Mesenteric fat pad (tissue), 1 donor: ENCODE results near the gene PLGRKT. TPM values are rescaled to one million over a fixed set of nuclear protein-coding genes. Genes with fewer than 3 reads are reported as not detected.
"Not testable (repeated sequence)": the region's sequence is repeated elsewhere in the genome, so short reads cannot be mapped to it uniquely, and the experiment has no call there.

Experiments used
- DNase-seq: peaks from one replicate; pipeline ENCODE4 v3.0.0-alpha.2; 2020; ENCODE audit warnings: low spot score
- long read RNA-seq: library from polyadenylated mRNA; unstranded; transcript quantifications from one replicate; pipeline ENCODE4 v2.0.0, GENCODE V29; 2020
- total RNA-seq: library from RNA; stranded (reverse); fragmentation: NEBNext Ultra II Directional; extraction: Animal tissue kit (Norgen Biotek cat#: 25700); gene quantifications from one replicate; pipeline ENCODE4 v1.2.1, GENCODE V29; 2021
- donor health status: DM: yes; HTN: yes; CAD: no.

The PLGRKT gene, protein sequence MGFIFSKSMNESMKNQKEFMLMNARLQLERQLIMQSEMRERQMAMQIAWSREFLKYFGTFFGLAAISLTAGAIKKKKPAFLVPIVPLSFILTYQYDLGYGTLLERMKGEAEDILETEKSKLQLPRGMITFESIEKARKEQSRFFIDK
- 19.5 TPM for total RNA-seq
- long read RNA-seq, transcript PLGRKT-201 (6 exons, 932 nt) = major isoform, 18 of 25 reads
- long read RNA-seq, partial matches to known transcripts = 0 of 25 reads
- long read RNA-seq, other reads (novel, unspliced or antisense) = 7 of 25 reads

DNA sequence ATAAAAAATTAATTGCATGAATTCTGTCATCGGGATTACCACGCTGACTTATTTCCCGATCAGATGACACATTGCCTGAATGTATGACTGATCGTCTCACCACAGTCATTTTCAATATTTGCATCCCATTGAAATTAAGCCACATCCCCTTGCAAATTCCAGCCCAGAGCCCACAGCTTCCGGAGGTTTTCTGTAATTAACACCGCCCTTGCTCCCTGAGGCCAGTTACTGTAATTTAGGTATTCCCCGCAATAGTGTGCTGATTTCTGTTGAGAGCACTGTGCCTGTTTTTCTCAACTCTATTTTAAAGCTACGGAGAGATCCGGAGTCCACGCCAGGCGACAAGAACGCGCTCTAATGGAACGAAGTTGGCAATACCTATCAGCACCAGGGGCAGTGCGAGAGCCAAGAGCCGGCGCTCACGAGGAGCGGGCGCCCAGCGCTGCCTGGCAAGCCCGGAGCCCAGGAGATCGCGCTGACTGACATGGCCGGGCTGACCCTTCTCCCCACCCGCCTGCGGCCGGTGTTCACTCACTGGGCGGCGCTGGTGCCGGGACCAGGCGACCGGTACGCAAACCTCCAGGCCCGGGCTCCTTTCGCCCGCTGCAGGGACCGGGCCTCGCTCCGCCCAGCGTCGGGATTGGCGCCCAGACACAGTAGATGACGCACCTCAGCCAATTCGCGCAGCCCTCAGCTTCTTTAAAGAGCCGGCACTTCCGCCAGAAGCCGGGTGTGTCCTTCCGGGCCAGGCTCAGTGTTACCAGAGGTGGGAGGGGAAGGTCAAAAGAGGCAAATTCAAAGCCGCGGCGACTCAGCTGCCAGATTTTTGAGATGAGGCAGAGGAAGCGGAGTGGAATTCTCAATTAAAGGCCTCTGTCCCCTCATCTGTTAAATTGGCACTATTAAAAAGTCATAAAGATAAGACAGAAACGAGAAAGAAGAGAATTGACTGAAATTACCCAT, at the start of gene PLGRKT:
Gene PLGRKT, minus strand, starts transcription at position 672 of the 963 bp plus-strand sequence. CDS start 5,948 bp downstream, outside the sequence.
- DNase-seq = peak; percentile 98

DNA sequence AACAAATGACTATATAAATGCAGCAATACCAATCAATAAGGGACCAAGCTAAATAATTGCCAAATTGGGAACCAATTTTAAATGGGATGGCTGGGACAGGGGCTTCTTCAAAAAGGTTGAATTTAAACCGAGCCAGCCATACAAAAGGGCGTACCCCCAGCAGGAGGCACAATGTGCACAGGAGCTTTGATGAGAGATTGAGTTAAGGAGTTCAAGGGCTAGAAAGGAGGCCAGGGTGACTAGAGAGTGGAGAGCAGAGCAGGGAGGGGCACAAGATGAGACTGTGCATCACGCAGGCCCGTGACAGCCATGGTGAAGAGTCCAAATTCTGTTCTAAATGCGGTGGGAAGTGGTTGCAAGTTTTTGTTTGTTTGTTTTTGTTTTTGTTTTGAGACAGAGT, 49.3 kb upstream of the PLGRKT start:
- DNase-seq = no peak

- no peak for DNase-seq
Observed at GRCh38 chr9:5485378-5486085, 47.8 kb upstream of the PLGRKT start.

DNA sequence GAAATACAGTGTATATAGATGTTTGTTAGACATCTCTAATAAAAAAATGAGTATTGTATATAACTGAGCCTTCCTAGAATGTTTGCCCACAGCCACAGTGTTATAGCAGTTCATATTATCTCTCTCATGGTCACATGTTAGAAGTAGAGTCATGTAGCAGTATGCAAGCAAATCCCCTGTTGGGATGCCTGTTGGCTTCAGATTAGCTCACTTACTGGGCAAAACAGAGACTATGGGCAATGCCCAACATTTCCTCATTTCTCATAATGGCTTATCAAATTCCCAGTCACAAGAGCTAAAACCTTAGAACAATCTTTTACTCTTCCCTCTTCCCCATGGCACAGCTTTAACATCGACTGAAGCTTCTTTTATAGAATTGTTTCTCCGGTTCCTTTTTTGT, 45.6 kb upstream of the PLGRKT start:
- DNase-seq = no peak

DNA sequence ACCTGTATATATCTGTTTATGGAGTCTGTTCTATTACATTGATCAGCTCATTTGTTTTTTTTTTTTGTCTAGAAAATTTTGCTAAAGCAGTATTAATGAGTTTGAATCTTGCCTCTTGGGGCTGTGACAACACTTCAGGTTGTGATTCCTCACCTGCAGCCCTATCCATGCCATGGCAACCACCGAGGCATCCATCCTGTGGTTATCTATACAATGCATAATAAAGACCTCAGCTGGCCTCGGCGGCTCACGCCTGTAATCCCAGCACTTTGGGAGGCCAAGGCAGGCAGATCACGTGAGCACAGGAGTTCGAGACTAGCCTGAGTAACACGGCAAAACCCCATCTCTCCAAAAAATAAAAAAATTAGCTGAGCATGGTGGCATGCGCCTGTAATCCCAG, 44.5 kb upstream of the PLGRKT start:
- no peak for DNase-seq

DNA sequence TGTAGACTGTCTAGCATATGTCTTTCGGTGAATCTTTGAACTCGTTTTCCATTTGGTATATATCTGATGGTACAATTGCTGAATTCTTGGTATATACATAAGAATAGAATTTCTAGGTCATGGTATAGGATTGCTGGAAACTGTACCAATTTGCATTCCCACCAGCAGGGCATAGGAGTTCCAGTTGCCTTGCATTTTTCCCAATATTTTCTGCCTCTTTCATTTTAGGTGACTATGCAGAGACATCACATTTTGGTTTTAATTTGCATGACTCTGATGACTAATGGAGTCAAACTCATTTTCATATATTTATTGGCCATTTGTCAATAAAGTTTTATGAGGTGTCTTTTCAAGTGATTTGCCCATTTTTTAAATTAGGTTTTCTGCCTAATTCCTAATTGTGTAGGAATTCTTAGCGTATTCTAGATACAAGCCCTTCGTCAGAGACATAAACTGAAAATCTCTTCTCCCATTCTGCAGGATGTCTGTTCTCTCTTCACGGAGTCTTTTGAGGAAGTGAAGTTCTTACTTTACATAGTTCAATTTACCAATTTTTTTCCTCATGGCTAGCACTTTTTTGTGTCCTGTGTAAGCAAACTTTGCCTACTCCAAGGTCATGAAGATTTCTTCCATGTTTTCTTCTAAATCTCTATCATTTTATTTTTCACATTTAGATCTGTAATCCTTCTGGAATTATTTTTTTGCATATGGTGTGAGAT, 43.8 kb upstream of the PLGRKT start:
- DNase-seq = no peak

GRCh38 chr9:5480919-5481318, 43.2 kb upstream of the PLGRKT start:
- DNase-seq = no peak

DNA sequence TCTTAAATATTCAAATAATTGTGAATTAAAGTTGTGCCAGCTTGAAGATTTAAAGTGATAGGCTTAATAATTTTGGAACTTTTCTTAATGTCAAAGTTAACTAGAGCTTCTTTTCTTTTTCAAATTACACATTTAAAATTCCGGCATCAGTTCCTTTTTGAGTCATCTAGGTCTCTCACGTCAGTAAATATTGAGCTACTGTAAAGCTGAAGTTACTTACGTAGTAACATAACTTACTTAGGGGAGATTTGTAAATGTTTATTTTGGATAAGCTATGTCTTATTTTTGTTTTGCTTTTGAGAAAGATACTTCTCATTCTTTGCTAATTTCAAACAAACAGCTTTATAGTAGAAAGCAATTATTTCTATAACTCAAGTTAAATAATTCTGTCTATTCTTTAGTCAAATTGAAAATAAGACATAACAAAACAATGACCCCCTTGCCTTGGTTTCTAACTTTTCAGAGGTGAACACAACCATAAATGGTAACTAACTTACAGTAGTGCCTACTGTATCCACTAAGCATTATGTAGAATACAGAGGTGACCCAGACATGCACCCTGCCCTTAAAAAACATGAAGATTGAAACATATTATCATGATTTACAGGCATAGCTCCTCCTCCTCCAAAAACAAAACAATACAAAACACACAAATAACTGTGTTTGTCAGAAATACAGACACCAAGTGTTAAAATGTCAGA, 42.4 kb upstream of the PLGRKT start:
- no peak for DNase-seq

DNA sequence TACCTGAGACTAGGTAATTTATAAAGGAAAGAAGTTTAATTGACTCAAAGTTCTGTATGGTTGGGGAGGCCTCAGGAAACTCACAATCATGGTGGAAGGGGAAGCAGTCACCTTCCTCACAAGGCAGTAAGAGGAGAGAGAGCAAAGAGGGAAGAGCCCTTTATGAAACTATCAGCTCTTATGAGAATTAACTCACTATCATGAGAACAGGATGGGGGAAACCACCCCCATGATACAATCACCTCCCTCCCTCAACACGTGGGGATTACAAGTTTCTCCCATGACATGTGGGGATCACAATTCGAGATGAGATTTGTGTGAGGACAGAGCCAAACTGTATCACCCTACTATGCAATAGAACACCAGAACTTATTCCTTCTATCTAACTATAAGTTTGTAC, 40.5 kb upstream of the PLGRKT start:
- no peak for DNase-seq

GRCh38 chr9:5475611-5476010, 37.9 kb upstream of the PLGRKT start:
- DNase-seq = not testable (repeated sequence)

GRCh38 chr9:5470816-5471215, 33.1 kb upstream of the PLGRKT start:
- DNase-seq = no peak

DNA sequence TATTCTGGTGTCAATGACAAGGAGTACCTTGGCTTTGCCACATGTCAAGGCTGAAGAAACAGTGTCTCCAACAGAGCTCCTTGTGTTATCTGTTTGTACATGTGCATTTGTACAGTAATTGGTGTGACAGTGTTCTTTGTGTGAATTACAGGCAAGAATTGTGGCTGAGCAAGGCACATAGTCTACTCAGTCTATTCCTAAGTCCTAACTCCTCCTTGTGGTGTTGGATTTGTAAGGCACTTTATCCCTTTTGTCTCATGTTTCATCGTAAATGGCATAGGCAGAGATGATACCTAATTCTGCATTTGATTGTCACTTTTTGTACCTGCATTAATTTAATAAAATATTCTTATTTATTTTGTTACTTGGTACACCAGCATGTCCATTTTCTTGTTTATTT, 32.4 kb upstream of the PLGRKT start:
- no peak for DNase-seq

DNA sequence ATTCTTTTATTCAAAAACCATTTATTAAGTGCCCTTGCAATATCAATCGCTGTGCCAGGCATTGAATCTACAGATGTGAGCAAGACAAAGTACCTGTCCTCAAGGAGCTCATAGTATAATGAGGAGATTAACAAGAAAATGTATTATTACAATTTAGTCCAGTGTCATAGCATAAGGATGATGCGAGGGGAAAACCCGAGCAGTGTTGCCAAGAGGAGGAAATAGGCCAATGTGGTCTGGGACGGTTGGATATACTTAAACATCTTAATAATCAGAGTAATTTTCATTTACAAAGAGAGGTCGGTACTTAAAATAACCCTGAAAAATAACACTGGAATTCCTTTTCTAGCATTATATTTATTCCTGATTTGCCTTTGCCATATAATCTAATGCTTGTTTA, 31.1 kb upstream of the PLGRKT start:
- no peak for DNase-seq

GRCh38 chr9:5466766-5467165, 29.0 kb upstream of the PLGRKT start:
- no peak for DNase-seq

- DNase-seq = no peak
Observed at GRCh38 chr9:5466005-5466404, 28.3 kb upstream of the PLGRKT start.

DNA sequence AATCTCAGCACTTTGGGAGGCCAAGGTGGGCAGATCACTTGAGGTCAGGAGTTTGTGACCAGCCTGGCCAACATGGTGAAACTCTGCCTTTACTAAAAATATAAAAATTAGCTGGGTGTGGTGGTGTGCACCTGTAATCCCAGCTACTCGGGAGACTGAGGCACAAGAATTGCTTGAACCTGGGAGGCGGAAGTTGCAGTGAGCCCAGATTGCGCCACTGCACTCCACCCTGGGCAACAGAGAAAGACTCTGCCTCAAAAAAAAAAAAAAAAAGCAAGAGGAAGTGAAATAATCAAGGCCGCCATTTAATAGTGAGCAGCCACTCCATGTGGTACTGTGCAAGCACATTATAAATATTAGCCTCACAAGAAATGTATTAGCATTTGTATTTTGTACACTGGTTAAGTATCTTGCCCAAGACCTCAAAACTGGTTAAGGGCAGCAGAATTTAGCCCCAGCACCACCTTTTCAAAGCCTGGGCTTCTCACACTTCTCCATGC, 27.2 kb upstream of the PLGRKT start:
- not testable (repeated sequence) for DNase-seq

DNA sequence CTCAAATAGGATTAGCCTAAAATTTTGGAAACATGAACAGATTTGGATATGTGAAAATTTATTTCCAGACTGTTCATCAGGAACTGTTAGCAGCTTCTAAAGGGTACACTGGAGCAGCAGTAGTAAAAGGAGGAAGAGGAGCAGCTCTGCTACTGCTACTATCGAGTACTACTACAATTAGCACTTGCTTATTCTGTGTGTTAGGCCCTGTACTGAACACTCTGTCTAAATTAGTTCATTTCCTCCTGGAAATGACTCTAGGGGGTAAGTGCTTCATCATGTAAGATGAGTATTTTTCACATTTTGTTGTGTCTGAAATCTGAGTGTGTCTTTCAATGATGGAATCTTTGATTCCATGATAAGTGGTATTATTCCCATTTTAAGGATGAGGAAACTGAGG, 22.4 kb upstream of the PLGRKT start:
- no peak for DNase-seq

DNA sequence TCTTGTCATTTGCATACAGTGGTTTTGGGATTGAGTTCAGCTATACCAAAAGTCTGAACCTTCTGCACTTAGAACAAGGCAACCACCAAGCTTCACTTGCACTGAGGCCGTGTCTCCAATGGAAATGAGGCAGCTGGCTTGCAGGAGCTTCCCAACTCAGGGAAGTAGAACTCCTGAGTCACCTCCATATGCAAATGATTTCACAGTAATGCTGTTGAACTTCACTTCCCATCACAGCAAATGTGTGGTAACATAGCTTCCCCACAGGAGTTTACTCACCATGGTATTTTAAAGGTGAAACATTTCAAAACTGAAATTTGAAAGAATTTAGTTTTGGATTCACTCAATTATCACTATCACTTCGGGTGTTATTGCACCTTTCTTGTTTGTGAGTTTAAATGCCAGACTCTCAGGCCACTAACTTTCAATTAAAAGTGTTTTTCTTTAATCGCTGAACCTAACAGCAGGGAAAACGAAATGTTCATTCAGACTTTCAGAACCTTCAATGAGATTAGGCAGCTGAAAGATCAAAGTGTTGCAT, 21.6 kb upstream of the PLGRKT start:
- DNase-seq = no peak

DNA sequence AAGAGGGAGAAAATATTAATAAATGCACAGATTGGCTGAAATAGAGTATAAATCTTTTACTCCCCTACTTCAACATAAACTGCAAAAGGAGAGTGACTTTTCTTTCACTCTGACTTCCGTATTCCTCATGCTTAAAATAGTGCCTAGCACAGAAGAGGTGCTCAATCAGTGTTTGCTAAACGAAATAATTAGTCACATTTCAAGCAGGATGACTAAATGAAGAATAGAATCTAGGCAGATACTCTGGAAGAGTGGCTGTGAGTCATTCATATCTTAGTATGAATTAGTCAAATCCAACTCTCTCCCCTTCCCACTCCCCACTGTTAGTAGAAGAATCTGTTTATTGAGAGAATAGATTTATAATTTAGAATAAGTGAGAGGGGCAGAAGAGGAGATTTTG, 17.5 kb upstream of the PLGRKT start:
- no peak for DNase-seq

DNA sequence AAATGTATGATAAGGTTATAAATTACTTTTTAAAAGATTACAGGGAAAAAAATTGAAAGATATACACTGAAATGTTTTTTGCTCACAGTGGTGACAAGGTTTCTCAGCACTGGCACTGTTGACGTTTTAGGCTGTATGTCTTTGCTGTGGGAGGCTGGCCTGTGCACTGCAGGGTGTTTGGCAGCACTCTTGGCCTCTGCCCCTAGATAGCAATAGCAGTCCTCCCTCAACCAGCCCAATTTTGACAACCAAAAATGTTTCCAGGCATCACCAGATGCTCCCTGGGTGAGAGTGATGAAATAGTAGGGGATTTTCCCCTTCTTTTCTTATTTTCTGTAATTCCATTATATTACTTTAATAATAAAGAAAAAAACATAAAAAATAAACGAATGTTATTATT, 15.9 kb upstream of the PLGRKT start:
- no peak for DNase-seq
